ENCODE data around the gene MN1. TPM values are rescaled to one million over a fixed set of nuclear protein-coding genes. Genes with fewer than 3 reads are reported as not detected.

MN1 gene
- 2.1 and 2.9 TPM in 2 replicates for total RNA-seq

GRCh38 chr22:27801616-27802345, at the start of gene MN1:
MN1 (minus strand) TSS chr22:27801756; CDS start chr22:27800543, 1,213 bp downstream.

Other genes starting within 250 kb of the MN1 start
- 29.4 and 29.6 TPM in 2 replicates for gene PITPNB, start 117.5 kb upstream of the MN1 start, total RNA-seq

Measured in mammary microvascular endothelial cell (primary cell).